Esophagus muscularis mucosa (tissue), 3 donors: ENCODE data around the gene KIF26B.

ENCODE experiments used
- CTCF ChIP-seq, 3 experiments: fragments of 200-600 bp in 2 of 3; fragments of 450-650 bp in 1 of 3; sonication (generic) in 2 of 3; IDR thresholded peaks; one replicate each; pipeline ENCODE4 v1.5.1; 2017 to 2019; ENCODE audit warnings: antibody characterized with exemption in 3 of 3, mild to moderate bottlenecking in 2 of 3, moderate library complexity in 1 of 3
- POLR2AphosphoS5 ChIP-seq, 2 donors: sonication (generic); formaldehyde crosslinking; IDR thresholded peaks; one replicate each; pipeline ENCODE4 v1.6.1; 2017; ENCODE audit warnings: antibody characterized with exemption in 2 of 2

- TF ChIP-seq POLR2AphosphoS5 (IDR thresholded peaks at IDR 0.05) = no peak
- TF ChIP-seq CTCF (IDR thresholded peaks at IDR 0.05) = no peak
Measured at GRCh38 chr1:245345191-245345884, 190.6 kb downstream of the KIF26B start.
